CD14-positive monocyte (primary cell): ENCODE results near the gene CREB1. TPM values are rescaled to one million over a fixed set of nuclear protein-coding genes. Genes with fewer than 3 reads are reported as not detected.

Experiments used
- DNase-seq, 3 donors: peaks; one replicate each; pipeline ENCODE4 v3.0.0-alpha.2; 2011 to 2022
- H2AFZ ChIP-seq: 2 replicates; pipeline ENCODE4 v1.6.0; 2012; ENCODE audit warnings: mild to moderate bottlenecking, low read depth, low read length, inconsistent platforms; ENCODE audit not compliant: insufficient read depth, poor library complexity, severe bottlenecking
- H3K27ac ChIP-seq, 2 donors: 1 replicate in 1 of 2; 2 replicates in 1 of 2; pipeline ENCODE4 v1.5.1; 2012 to 2013; ENCODE audit warnings: low read length in 2 of 2, control low read depth in 1 of 2, inconsistent platforms in 1 of 2, low read depth in 1 of 2, mild to moderate bottlenecking in 1 of 2
- H3K27me3 ChIP-seq, 2 donors: one replicate each; pipeline versions ENCODE4 v1.6.0 to v1.6.1; 2011 to 2013; ENCODE audit warnings: low read length in 2 of 2; ENCODE audit not compliant: control insufficient read depth in 2 of 2, insufficient read depth in 2 of 2
- H3K36me3 ChIP-seq, 2 donors: replicated peaks in 1 of 2; 1 replicate in 1 of 2; 2 replicates in 1 of 2; pipeline versions ENCODE4 v1.5.1 to v1.6.1; 2012 to 2013; ENCODE audit warnings: low read length in 2 of 2, control low read depth in 1 of 2, inconsistent platforms in 1 of 2, mild to moderate bottlenecking in 1 of 2; ENCODE audit not compliant: insufficient read depth in 2 of 2, control insufficient read depth in 1 of 2
- H3K4me1 ChIP-seq, 2 donors: 1 replicate in 1 of 2; 2 replicates in 1 of 2; pipeline versions ENCODE4 v1.5.1 to v1.6.1; 2012 to 2013; ENCODE audit warnings: low read length in 2 of 2, control low read depth in 1 of 2, inconsistent platforms in 1 of 2, mild to moderate bottlenecking in 1 of 2, moderate library complexity in 1 of 2; ENCODE audit not compliant: insufficient read depth in 2 of 2, control insufficient read depth in 1 of 2
- H3K4me2 ChIP-seq: replicated peaks from 2 replicates; pipeline ENCODE3; 2012; ENCODE audit warnings: low read length, moderate library complexity, mild to moderate bottlenecking; ENCODE audit not compliant: poor library complexity, severe bottlenecking; ENCODE audit errors: extremely low read depth
- H3K4me3 ChIP-seq, 3 experiments: fragments of 200-600 bp in 1 of 3; sonication (generic) in 1 of 3; replicated peaks in 1 of 3; 1 replicate in 2 of 3; 2 replicates in 1 of 3; pipeline ENCODE4 v1.5.1; 2011 to 2013; ENCODE audit warnings: low read length in 3 of 3, mild to moderate bottlenecking in 3 of 3, control low read depth in 2 of 3, low read depth in 2 of 3, inconsistent platforms in 1 of 3, moderate library complexity in 1 of 3
- H3K79me2 ChIP-seq: 2 replicates; pipeline ENCODE4 v1.6.0; 2012; ENCODE audit warnings: mild to moderate bottlenecking, control low read depth, inconsistent platforms, low read length, moderate library complexity; ENCODE audit not compliant: insufficient read depth
- H3K9ac ChIP-seq: 2 replicates; pipeline ENCODE4 v1.6.0; 2017; ENCODE audit warnings: low read length, mild to moderate bottlenecking; ENCODE audit not compliant: insufficient read depth, poor library complexity, severe bottlenecking
- H3K9me3 ChIP-seq, 2 donors: replicated peaks in 1 of 2; 1 replicate in 1 of 2; 2 replicates in 1 of 2; pipeline versions ENCODE4 v1.5.1 to v1.6.1; 2012 to 2013; ENCODE audit warnings: low read length in 2 of 2, control low read depth in 1 of 2; ENCODE audit not compliant: control insufficient read depth in 1 of 2, insufficient read depth in 1 of 2
- H4K20me1 ChIP-seq: 2 replicates; pipeline ENCODE4 v1.6.0; 2012; ENCODE audit warnings: mild to moderate bottlenecking, low read length, control low read depth, moderate library complexity; ENCODE audit not compliant: insufficient read depth
- H3K27ac Mint-ChIP-seq, 7 donors: one replicate each; pipeline ENCODE4 v1.8.0; 2020; ENCODE audit warnings: mild to moderate bottlenecking in 7 of 7, mixed read lengths in 7 of 7, moderate library complexity in 6 of 7, inconsistent platforms in 2 of 7
- H3K27me3 Mint-ChIP-seq, 3 donors: one replicate each; pipeline ENCODE4 v1.8.0; 2021 to 2022; ENCODE audit warnings: low read depth in 3 of 3, mild to moderate bottlenecking in 3 of 3, mixed read lengths in 3 of 3, moderate library complexity in 3 of 3, inconsistent platforms in 1 of 3
- H3K36me3 Mint-ChIP-seq, 2 donors: one replicate each; pipeline ENCODE4 v1.8.0; 2020; ENCODE audit warnings: mixed read lengths in 2 of 2, inconsistent platforms in 1 of 2, mild to moderate bottlenecking in 1 of 2
- H3K4me1 Mint-ChIP-seq: one replicate; pipeline ENCODE4 v1.8.0; 2020; ENCODE audit warnings: mild to moderate bottlenecking, mixed read lengths
- H3K4me3 Mint-ChIP-seq, 2 donors: one replicate each; pipeline ENCODE4 v1.8.0; 2020; ENCODE audit warnings: mild to moderate bottlenecking in 2 of 2, mixed read lengths in 2 of 2, moderate library complexity in 1 of 2
- H3K9me3 Mint-ChIP-seq, 7 donors: one replicate each; pipeline ENCODE4 v1.8.0; 2020 to 2022; ENCODE audit warnings: mixed read lengths in 7 of 7, mild to moderate bottlenecking in 6 of 7, moderate library complexity in 6 of 7, inconsistent platforms in 2 of 7
- WGBS: methylation state at CpG from one replicate; pipeline ENCODE4 v1.1.5; 2013; ENCODE audit warnings: missing lambda C conversion rate; ENCODE audit not compliant: insufficient coverage; 5-methylcytosine and 5-hydroxymethylcytosine counted together
- intact Hi-C, 2 donors: fragments of 100-400 bp; cut with micrococcal nuclease; formaldehyde crosslinking; loops; one replicate each; pipeline versions ENCODE4 v1.15.0 to v1.15.1; 2023
- polyA plus RNA-seq, 3 donors: library from polyadenylated mRNA; depleted of rRNA in 1 of 3; unstranded in 2 of 3; stranded (reverse) in 1 of 3; fragments of 300-500 nt in 2 of 3; fragments of >200 nt in 1 of 3; fragmentation: Illumina TruSeq in 2 of 3; gene quantifications; 1 replicate in 2 of 3; 2 replicates in 1 of 3; pipeline ENCODE4 v1.2.3, GENCODE V29; 2012 to 2021
- TF ChIP-seq, protein P1 (sequence below): fragments of 200-600 bp; IDR thresholded peaks from one replicate; pipeline ENCODE4 v1.8.0; 2022; ENCODE audit warnings: antibody characterized with exemption, mild to moderate bottlenecking

CREB1 gene
- polyA plus RNA-seq, 3 donors, result 43.3 to 60.5 (median 55.2) TPM

DNA sequence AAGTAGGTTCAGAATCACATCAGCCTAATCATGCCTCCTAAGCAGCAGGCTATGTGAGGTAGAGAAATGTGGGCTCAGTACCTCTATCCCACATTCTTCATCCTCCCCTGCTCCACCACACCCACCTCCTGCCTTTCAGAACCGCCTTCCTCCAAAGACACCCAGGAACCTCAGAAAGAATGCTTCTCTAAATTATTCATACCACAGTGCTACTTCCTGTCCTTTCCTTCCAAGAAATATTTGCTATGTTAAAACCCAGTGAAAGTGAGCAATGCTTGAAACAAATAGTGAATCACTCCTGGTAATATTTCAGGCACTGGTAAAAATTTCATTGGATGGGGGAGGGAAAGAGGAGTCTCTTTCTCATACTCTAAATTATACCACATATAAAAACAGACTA, 24.0 kb upstream of the CREB1 start:
- no peak overlapping the region for H3K9ac ChIP-seq
- intact Hi-C loops, result loop anchor here (10.0 kb wide), 1 partner anchor 341 kb away; the partner anchor contains the start of gene KLF7 (in 2 of the 2)
- TF ChIP-seq, protein P1, sequence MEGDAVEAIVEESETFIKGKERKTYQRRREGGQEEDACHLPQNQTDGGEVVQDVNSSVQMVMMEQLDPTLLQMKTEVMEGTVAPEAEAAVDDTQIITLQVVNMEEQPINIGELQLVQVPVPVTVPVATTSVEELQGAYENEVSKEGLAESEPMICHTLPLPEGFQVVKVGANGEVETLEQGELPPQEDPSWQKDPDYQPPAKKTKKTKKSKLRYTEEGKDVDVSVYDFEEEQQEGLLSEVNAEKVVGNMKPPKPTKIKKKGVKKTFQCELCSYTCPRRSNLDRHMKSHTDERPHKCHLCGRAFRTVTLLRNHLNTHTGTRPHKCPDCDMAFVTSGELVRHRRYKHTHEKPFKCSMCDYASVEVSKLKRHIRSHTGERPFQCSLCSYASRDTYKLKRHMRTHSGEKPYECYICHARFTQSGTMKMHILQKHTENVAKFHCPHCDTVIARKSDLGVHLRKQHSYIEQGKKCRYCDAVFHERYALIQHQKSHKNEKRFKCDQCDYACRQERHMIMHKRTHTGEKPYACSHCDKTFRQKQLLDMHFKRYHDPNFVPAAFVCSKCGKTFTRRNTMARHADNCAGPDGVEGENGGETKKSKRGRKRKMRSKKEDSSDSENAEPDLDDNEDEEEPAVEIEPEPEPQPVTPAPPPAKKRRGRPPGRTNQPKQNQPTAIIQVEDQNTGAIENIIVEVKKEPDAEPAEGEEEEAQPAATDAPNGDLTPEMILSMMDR, result no peak
- H3K27ac ChIP-seq, result peak overlapping the region in 1 of 2 donors; percentile 42
- H3K79me2 ChIP-seq, result no peaks in the 10 kb centered on the region
- no peak overlapping the region for H3K4me3 ChIP-seq
- peaks cover 9% of the 10 kb centered on the region in 2 donors for H3K36me3 Mint-ChIP-seq
- no peak overlapping the region for H2AFZ ChIP-seq
- H3K36me3 ChIP-seq, result no peaks in the 10 kb centered on the region
- peaks cover 52 to 61% of the 10 kb centered on the region in 2 donors for H3K4me1 ChIP-seq
- DNase-seq, result peak; percentile 52 to 71 (median 61)
- H3K27me3 ChIP-seq, result no peaks in the 10 kb centered on the region
- no peaks in the 10 kb centered on the region for H3K9me3 ChIP-seq
- peaks cover 0 to 4% (median 0%) of the 10 kb centered on the region in 7 donors for H3K9me3 Mint-ChIP-seq
- WGBS, result no CpG with 5 or more reads among the region's 1 CpG
- peak overlapping the region; percentile 31 for H3K4me2 ChIP-seq
- H3K4me1 Mint-ChIP-seq, result peaks cover 60% of the 10 kb centered on the region
- H3K4me3 Mint-ChIP-seq, result peak overlapping the region in 1 of 2 donors; percentile 16
- H3K27ac Mint-ChIP-seq, result peak overlapping the region; percentile 40 to 99 (median 92)
- peaks cover 0 to 2% (median 0%) of the 10 kb centered on the region in 3 donors for H3K27me3 Mint-ChIP-seq
- H4K20me1 ChIP-seq, result no peaks in the 10 kb centered on the region

DNA sequence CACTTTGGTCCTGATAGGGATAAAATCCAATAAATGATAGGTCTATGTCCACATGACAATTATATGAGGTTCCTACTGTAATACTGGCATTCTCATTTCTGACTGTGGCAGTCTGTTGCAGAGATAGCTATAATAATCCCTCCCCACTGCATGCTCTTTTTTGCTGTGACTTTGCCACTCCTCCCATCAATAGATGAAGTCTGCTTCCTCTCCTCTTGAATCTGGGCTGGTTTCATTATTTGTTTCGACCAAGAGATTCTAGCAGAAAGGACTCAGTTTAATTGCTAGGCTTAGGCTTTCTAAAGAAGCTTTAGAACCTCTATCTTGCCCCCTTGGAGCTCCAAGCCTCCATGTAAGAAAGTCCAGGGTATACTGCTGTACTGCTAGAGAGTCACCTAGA, 23.3 kb upstream of the CREB1 start:
- Histone ChIP-seq H3K4me3 (no peak overlapping the region), H3K9ac (no peak overlapping the region), H3K4me2 (no peak overlapping the region), H4K20me1 (no peaks in the 10 kb centered on the region), H3K36me3 (no peaks in the 10 kb centered on the region), H3K4me1 (peaks cover 45 to 54% of the 10 kb centered on the region in 2 donors), H3K27me3 (no peaks in the 10 kb centered on the region), H3K27ac (peak overlapping the region in 1 of 2 donors; percentile 42), H3K9me3 (no peaks in the 10 kb centered on the region), H2AFZ (no peak overlapping the region), H3K79me2 (no peaks in the 10 kb centered on the region)
- peaks cover 53% of the 10 kb centered on the region for H3K4me1 Mint-ChIP-seq
- no CpG with 5 or more reads among the region's 1 CpG for WGBS
- peak overlapping the region in 6 of 7 donors; percentile 27 to 99 (median 66) for H3K27ac Mint-ChIP-seq
- intact Hi-C loops, result loop anchor here (10.0 kb wide), 1 partner anchor 342 kb away; the partner anchor contains the start of gene KLF7 (in 2 of the 2)
- no peak overlapping the region for H3K4me3 Mint-ChIP-seq
- TF ChIP-seq, protein P1, result no peak
- peaks cover 0 to 1% (median 0%) of the 10 kb centered on the region in 3 donors for H3K27me3 Mint-ChIP-seq
- peaks cover 0 to 4% (median 0%) of the 10 kb centered on the region in 7 donors for H3K9me3 Mint-ChIP-seq
- H3K36me3 Mint-ChIP-seq, result peaks cover 7 to 9% of the 10 kb centered on the region in 2 donors
- no peak for DNase-seq
